Superior temporal gyrus (tissue), 1 donor: ENCODE results near the gene ITGAV.

Source experiments
- DNase-seq: peaks from one replicate; pipeline ENCODE4 v3.0.0-alpha.2; 2016; ENCODE audit errors: extremely low spot score

ITGAV gene

GRCh38 chr2:186575302-186575701 lies 14.6 kb upstream of the ITGAV start:
- DNase-seq, result peak; percentile 74

DNA sequence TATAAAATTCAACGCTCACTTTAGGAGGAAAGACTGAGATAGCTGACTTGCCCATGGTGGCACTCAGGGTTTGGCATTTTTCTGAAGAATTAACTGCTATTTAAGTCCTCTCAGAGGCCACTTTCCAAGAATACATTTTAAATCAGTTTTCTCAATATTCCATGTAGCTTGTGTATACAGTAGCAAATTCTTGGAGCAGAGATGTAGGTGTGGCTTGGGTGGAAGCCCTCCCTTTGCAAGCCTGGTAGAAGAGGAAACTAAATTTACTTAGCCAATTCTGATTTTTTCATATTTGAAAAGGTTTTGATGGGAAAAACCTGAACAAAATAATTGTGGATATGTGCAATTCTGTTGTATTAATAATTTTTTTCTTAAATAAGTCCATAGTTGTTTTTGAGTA lies 14.0 kb upstream of the ITGAV start:
- DNase-seq, result no peak

- DNase-seq, result no peak
Measured at GRCh38 chr2:186576614-186577013, 13.2 kb upstream of the ITGAV start.

DNA sequence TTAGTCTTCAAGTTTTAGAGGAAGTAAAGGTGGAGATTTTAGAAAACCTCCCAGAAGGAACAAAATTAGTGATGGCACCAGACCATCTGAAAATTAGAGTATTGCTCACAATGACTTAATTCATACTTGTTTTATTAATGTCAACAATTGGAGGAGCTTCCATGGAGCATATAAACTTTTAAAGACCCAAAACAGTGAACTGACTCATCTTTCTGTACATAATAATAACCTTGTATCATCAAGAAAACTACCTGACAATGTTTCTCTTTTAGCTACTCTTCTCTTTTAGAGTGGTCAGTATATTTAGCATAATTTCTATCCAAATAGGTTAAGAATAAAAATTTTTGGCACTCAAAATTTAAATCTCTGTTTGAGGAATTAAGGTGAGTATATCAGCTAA lies 7.2 kb upstream of the ITGAV start:
- DNase-seq, result no peak

- DNase-seq, result no peak
Measured at GRCh38 chr2:186584053-186584452, 5.8 kb upstream of the ITGAV start.

- DNase-seq, result no peak
Measured at GRCh38 chr2:186588421-186588820, 1.4 kb upstream of the ITGAV start.

DNA sequence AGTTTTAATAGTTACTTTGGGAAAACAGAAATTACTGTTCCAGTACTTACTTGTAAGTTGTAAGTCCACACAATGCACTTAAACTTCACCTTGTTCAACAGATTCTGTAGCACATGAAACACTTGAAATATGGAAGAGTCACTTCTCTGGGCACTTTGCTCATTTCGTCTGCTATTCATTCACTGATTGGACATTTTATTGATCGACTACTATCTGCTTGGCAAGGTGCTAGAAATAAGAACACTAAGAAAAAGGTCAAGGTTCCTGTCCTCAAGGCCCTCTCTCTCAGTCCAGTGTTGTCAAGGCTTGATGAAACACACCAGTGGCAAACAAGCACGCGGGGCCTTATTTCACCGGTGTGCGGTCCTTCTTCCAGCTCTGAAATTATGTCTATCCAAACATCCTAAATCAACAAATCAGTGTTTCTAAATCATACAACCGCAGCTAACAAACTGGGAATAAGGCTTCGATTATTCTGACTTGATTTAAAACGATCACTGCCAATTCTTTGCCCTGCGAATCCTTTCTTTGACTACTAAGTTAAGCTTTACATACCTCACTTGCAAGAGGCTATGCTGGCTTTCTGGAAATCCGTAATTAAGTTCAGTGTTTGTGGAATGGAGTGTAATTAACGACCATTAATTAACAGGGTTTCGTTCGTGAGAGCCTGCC lies 780 bp upstream of the ITGAV start:
- DNase-seq, result peak; percentile 60

- DNase-seq, result no peak
Measured at GRCh38 chr2:186590350-186590758, 498 bp downstream of the ITGAV start.

GRCh38 chr2:186590759-186591505 lies 1.1 kb downstream of the ITGAV start:
- peak; percentile 84 for DNase-seq

- no peak for DNase-seq
Measured at GRCh38 chr2:186591506-186591890, 1.6 kb downstream of the ITGAV start.

- peak; percentile 48 for DNase-seq
Measured at GRCh38 chr2:186592137-186592875, 2.5 kb downstream of the ITGAV start.

DNA sequence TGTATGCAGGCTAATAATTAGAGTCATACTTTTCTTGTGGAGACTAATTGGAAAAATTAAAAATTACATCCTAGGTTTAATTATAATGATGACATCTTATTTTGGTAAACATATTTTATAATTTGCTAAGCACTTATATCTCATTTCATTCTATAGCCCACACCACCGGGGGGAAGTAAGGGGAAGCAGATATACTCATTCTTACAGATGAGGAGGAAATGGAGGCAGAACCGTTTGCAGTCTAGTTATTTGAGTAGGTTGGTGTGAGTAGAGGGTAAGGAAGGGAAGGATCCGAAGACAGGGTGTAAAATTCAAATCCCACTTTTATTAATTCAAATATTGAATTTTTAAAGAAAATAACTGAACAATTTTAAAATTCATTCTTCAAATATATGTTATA lies 3.7 kb downstream of the ITGAV start:
- no peak for DNase-seq

- DNase-seq, result peak; percentile 67
Measured at GRCh38 chr2:186594001-186594722, 4.3 kb downstream of the ITGAV start.

DNA sequence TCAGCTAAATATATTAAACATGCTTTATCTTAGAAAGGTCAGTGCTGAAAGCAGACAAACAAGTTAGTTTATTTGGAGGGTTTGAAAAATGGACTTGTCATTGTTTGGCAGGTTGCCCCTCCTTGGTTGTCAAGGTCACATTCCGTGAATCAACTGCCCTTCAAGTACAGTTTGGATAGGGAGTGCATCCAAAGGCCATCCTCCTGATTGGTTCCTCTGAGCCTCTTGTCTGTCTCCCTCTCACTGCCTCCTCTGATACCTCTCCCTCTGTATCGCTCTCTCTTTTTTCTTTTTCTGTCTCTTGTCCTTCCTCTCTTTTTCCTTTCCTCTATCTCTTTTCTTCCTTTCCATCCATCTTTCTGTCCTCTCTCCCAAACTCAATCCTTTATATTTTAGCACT lies 5.4 kb downstream of the ITGAV start:
- no peak for DNase-seq

GRCh38 chr2:186599186-186599778 lies 9.4 kb downstream of the ITGAV start:
- DNase-seq, result no peak

DNA sequence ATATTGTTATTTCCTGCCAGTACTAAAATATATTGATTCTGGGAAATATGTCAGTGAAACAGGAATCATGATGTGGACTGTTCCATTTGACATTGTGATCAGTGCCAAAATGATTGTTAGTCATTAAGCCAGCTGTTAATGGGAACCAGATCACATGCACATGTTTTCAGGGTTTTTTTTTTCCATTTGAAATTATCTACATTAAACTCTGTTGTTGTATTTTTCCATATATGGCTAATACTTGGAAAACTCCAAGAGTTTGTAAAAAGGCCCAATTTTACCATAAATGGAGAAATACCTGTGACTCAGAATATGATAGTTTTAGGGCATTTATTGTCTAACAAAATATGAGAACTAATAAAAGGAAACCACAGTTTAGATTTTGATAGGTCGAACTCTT lies 13.4 kb downstream of the ITGAV start:
- DNase-seq, result no peak

DNA sequence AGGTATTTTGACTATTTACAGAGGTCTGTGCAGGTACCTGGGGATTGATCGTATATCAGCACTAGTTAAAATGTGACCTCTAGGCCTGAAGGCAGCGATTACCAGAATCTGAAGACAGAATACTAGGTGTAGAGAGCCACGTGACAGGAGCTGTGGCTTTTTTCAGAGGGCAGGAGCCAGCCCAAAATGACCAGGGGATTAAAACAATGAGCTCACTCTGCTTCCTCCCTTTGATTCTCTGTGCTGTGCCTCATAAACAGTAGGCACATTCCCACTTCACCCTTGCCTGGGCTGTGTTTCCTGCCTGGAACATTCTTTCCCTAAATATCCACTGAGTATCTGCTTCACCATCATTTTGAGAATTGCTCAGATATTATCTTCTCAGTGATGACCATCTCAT lies 15.2 kb downstream of the ITGAV start:
- no peak for DNase-seq

- no peak for DNase-seq
Measured at GRCh38 chr2:186607660-186608324, 17.9 kb downstream of the ITGAV start.

GRCh38 chr2:186610785-186611184 lies 20.9 kb downstream of the ITGAV start:
- DNase-seq, result no peak

- no peak for DNase-seq
Measured at GRCh38 chr2:186611526-186611925, 21.7 kb downstream of the ITGAV start.

DNA sequence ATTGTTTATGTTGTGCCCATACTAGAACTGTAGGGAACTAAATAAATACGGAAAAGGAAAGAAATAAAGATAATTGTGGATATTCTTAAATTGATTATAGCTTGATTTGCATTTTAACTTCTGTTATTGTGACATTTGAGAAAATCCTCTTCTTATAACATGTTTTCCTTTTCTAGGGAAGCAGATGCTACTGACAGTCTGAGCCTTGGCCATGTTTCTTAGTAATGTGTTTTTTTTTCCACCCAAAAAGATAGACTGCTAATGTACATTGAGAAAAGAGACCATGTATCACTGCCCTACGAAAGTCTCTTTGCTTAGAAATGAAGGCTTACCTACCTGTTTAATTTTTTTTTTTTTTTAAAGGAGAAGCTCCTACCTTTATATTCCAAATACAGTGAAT lies 22.2 kb downstream of the ITGAV start:
- no peak for DNase-seq
